HG03565 (cell line): ENCODE results near the gene CCL20.
A peak's percentile ranks its signal among the peaks of the same experiment; 100 is the strongest.
"Not testable (repeated sequence)": the region's sequence is repeated elsewhere in the genome, so short reads cannot be mapped to it uniquely, and the experiment has no call there.

Source experiments
- ATAC-seq: cut with Tn5 transposase; IDR thresholded peaks from one replicate; pipeline ENCODE4 v1.9.1; 2021; ENCODE audit warnings: mild to moderate bottlenecking, moderate library complexity; ENCODE audit not compliant: unreplicated experiment

CCL20 gene

GRCh38 chr2:227828477-227828912 lies 14.9 kb downstream of the CCL20 start:
- no peak for ATAC-seq

GRCh38 chr2:227829337-227829736 lies 15.7 kb downstream of the CCL20 start:
- no peak for ATAC-seq

DNA sequence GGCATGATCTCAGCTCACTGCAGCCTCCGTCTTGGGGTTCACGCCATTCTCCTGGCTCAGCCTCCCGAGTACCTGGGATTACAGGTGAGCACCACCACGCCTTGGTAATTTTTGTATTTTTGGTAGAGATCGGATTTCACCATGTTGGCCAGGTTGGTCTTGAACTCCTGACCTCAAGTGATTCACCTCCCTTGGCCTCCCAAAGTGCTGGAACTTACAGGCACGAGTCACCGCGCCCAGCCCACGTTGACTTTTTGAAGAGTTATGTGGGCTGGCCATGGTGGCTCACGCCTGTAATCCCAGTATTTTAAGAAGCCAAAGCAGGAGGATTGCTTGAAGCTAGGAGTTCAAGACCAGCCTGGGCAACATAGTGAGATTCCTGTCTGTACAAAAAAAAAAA lies 20.8 kb downstream of the CCL20 start:
- no peak for ATAC-seq

- no peak for ATAC-seq
These were observed 21.4 kb downstream of the CCL20 start for GRCh38 chr2:227834916-227835650.

- not testable (repeated sequence) for ATAC-seq
These were observed 25.9 kb downstream of the CCL20 start for GRCh38 chr2:227839339-227840129.

DNA sequence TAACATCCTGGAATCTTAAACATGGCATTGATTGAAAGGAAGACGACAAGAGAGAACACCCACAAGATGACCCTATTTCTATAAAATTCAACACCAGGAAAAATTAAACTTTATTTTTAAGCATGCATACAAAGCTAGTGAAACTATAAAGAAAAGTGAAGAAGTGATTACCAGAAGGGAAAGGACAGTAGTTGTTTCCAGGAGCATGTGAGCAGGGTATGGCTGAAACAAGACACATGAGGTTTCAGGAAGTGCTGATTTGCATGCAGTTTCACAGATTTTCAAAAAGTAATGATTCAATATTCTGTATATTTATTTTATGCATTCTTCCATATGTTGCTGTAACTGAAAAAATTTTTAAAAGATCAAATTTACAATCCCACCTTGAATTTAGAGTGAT lies 33.2 kb downstream of the CCL20 start:
- peak; percentile 51 for ATAC-seq

DNA sequence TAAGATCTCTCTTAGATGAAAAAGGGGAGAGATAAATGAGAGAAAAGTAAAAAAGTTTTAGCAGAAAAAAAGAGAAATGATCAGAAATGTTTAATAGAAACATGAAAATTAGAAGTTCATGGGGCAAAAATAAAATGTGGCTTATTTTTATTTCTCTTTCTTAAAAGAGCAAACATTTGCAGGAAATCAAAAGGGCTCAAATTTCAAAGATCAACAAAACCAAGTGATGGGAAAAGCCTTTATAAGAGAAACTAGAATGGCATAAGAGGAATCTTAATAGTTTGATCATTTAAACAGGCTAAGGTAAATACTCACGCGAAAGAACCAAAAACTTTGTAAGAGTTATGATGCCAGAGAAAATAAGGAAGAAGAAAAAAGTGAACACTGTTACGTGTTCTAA lies 34.5 kb downstream of the CCL20 start:
- ATAC-seq = peak; percentile 12

DNA sequence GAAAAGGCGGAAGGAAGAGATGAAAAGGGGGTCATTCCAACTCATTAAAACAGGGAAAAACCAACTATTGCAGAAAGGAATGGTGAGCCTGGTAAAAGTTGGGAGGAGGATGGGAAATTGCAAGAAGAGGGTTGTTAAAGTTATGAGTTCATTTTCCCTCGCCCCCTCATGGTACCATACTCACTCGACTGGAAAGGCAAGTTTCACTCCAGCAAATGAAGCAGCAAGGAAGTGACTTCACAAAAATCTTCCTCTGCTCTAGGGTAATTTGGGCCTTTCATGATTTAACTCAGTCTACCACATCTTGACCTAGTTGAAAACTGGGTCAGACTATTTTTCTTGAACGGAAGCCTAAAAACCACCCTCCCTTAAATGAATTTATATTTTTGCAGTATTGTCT lies 34.9 kb downstream of the CCL20 start:
- ATAC-seq = peak; percentile 77

GRCh38 chr2:227849906-227850305 lies 36.3 kb downstream of the CCL20 start:
- ATAC-seq = no peak

DNA sequence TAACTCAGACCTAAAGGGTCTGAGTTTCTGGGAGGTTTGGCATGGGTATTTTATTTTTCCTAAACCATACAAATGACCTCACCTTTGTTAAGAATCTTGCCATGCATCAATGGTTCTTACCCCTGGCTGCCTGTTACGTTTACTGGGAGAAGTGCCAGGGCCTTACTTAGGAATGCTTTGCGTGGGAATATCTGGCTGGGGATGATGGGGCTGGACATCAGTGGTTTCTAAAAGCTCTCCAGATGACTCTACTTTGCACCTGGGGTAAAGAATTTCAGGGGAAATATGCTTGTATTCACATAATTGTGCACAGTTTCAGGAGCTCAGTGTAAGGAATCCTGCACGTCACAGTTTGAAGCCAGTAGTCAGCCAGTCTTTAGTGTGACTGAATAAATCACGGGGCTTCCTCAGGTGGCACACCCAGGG lies 39.6 kb downstream of the CCL20 start:
- ATAC-seq = no peak

GRCh38 chr2:227853765-227854271 lies 40.2 kb downstream of the CCL20 start:
- ATAC-seq = no peak

DNA sequence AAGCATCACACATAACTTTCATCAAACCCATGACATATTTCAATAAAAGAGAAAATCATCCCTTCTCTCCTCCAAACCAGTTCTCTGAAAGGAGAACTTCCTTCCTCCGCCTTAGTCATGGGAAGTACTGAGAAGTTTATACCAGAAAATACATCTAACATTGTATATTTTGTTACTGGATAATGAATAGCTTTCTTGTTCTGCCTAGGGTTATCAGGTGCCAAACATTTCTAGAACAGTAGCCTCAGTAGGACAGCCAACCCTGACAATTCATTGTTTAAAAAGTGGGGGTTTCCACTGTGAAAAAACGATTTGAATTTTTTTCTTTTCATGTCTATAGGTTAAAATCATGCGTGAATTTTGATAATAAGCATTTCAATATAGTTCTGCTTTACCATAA lies 41.8 kb downstream of the CCL20 start:
- ATAC-seq = no peak

GRCh38 chr2:227856697-227857096 lies 43.1 kb downstream of the CCL20 start:
- ATAC-seq = no peak

- no peak for ATAC-seq
These were observed 46.6 kb downstream of the CCL20 start for GRCh38 chr2:227860221-227860641.

- no peak for ATAC-seq
These were observed 47.4 kb downstream of the CCL20 start for GRCh38 chr2:227861011-227861410.

- no peak for ATAC-seq
These were observed 48.6 kb downstream of the CCL20 start for GRCh38 chr2:227862227-227862740.

GRCh38 chr2:227862741-227863588 lies 49.3 kb downstream of the CCL20 start:
- ATAC-seq = no peak

GRCh38 chr2:227864161-227864756 lies 50.6 kb downstream of the CCL20 start:
- ATAC-seq = no peak

DNA sequence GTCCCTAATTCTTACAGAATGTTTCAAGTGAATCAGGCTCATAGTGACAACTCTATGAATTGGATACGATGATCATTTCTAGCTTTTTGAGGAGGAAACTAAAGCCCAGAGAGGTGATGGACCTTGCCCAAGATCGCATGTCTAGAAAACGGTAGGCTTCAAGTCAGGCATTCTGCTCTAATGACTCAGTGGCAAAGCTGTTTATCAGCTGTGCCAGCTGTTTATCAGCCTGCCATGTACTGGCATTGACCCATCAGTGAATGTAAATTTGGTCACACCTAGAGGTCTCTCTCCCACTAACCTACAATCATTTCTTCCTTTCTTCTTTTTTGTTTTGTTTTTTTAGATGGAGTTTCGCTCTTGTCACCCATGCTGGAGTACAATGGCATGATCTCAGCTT lies 51.6 kb downstream of the CCL20 start:
- ATAC-seq = no peak
